ENCODE results near the gene NR1D1. TPM values are rescaled to one million over a fixed set of nuclear protein-coding genes. Genes with fewer than 3 reads are reported as not detected.

The NR1D1 gene
- total RNA-seq, 2 donors from 2014 or later = 16.9 to 19.8 TPM

Other genes starting within 250 kb of the NR1D1 start
- 1 to 10 TPM; 1.7 to 4.9 TPM for gene IKZF3, start 236.3 kb downstream of the NR1D1 start, total RNA-seq
- not detected for gene ZPBP2, start 232.4 kb downstream of the NR1D1 start, total RNA-seq
- 100 to 1,000 TPM in 1 of 2 donors, 10 to 100 TPM in 1; 91.4 to 116 TPM for gene GSDMB, start 182.0 kb downstream of the NR1D1 start, total RNA-seq
- gene ORMDL3, start 173.0 kb downstream of the NR1D1 start, total RNA-seq = 10 to 100 TPM; 63.4 to 68.8 TPM
- gene LRRC3C, start 172.9 kb downstream of the NR1D1 start, total RNA-seq = not detected
- under 1 TPM in 1 of 2 donors, not detected in 1; 0.58 TPM for gene GSDMA, start 137.6 kb downstream of the NR1D1 start, total RNA-seq
- gene PSMD3, start 119.8 kb downstream of the NR1D1 start, total RNA-seq = 100 to 1,000 TPM in 1 of 2 donors, 10 to 100 TPM in 1; 97.5 to 109 TPM
- gene CSF3, start 85.1 kb downstream of the NR1D1 start, total RNA-seq = under 1 TPM; 0.20 to 0.67 TPM
- 100 to 1,000 TPM in 1 of 2 donors, 10 to 100 TPM in 1; 63.4 to 108 TPM for gene MED24, start 46.2 kb downstream of the NR1D1 start, total RNA-seq
- 10 to 100 TPM; 48.4 to 56.3 TPM for gene THRA, start 37.6 kb downstream of the NR1D1 start, total RNA-seq
- gene MSL1, start 21.4 kb upstream of the NR1D1 start, total RNA-seq = 10 to 100 TPM; 77.4 to 82.0 TPM
- 10 to 100 TPM; 56.2 to 58.9 TPM for gene CASC3, start 39.9 kb upstream of the NR1D1 start, total RNA-seq
- gene RAPGEFL1, start 76.9 kb upstream of the NR1D1 start, total RNA-seq = 100 to 1,000 TPM; 149 to 194 TPM
- gene WIPF2, start 118.7 kb upstream of the NR1D1 start, total RNA-seq = 10 to 100 TPM; 43.6 to 53.6 TPM
- 1 to 10 TPM; 5.5 to 9.0 TPM for gene CDC6, start 187.3 kb upstream of the NR1D1 start, total RNA-seq
- 10 to 100 TPM; 37.2 to 56.4 TPM for gene RARA, start 208.6 kb upstream of the NR1D1 start, total RNA-seq

Measured in left colon (tissue), 2 donors.